Stomach (tissue), 4 donors: ENCODE measurements around the gene DAPK2.

ENCODE experiments used
- CTCF ChIP-seq, 7 experiments: fragments of 450-650 bp in 4 of 7; fragments of 200-600 bp in 3 of 7; sonication (generic) in 3 of 7; IDR thresholded peaks; one replicate each; pipeline ENCODE4 v1.5.1; 2016 to 2019; ENCODE audit warnings: antibody characterized with exemption in 7 of 7, control low read depth in 2 of 7, mild to moderate bottlenecking in 1 of 7
- EP300 ChIP-seq: sonication (generic); formaldehyde crosslinking; IDR thresholded peaks from one replicate; pipeline ENCODE4 v1.6.1; 2017; ENCODE audit warnings: antibody characterized with exemption
- POLR2AphosphoS5 ChIP-seq, 3 donors: sonication (generic); formaldehyde crosslinking; IDR thresholded peaks; one replicate each; pipeline ENCODE4 v1.6.1; 2016; ENCODE audit warnings: antibody characterized with exemption in 3 of 3

- TF ChIP-seq CTCF (IDR thresholded peaks at IDR 0.05) (no peak), EP300 (no peak), POLR2AphosphoS5 (IDR thresholded peaks at IDR 0.05) (no peak)
These were observed 105.2 kb downstream of the DAPK2 start for GRCh38 chr15:63940966-63941620.
